ENCODE results near the gene PDLIM1. TPM values are rescaled to one million over a fixed set of nuclear protein-coding genes. Genes with fewer than 3 reads are reported as not detected.

PDLIM1 gene
- total RNA-seq, 1 experiment from 2014 or later = 115 TPM

DNA sequence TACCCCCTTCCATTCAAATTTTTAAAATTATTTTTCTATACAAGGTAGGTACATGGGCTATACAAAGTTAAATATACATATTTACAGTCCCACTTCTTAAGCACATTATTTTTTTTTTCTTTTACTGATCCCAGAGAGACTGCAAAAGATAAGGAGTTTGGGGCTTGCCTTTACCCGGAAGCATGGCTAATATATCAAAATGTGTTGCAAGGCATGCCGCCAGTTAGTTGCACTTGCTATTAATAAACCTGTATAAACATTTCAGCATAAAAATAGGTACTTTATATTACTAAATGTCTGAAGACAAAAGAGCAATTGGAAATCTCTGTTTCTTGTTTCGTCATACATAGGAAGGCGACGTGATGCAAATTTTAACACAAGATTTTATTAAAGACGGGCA, 21.5 kb upstream of the PDLIM1 start:
- no CpG with 5 or more reads among the region's 6 CpGs for WGBS (ENCODE audit: extremely low coverage, insufficient read length, low lambda C conversion rate)
- DNase-seq = no peak
- H3K4me1 ChIP-seq (ENCODE audit: insufficient read depth, low read length) = peaks cover 19% of the 10 kb centered on the region

More for the DNA sequence above, 21.5 kb upstream of the PDLIM1 start:
- Histone ChIP-seq H4K20me1 (ENCODE audit: control insufficient read depth, insufficient read depth, insufficient read length) (no peaks in the 10 kb centered on the region), H2BK120ac (ENCODE audit: low read depth, low read length, poor library complexity, severe bottlenecking) (no peak overlapping the region), H2BK12ac (ENCODE audit: insufficient read length, low read depth, low read length) (no peak overlapping the region), H2AFZ (ENCODE audit: low read length) (no peak overlapping the region), H3K23ac (ENCODE audit: insufficient read length, low read depth, low read length) (no peak overlapping the region), H4K5ac (ENCODE audit: insufficient read length, low read depth, low read length) (no peak overlapping the region), H3K27ac (ENCODE audit: insufficient read length, low read depth, low read length) (no peak overlapping the region), H3K9me3 (ENCODE audit: control insufficient read depth, low read depth, low read length) (no peaks in the 10 kb centered on the region), H4K91ac (ENCODE audit: insufficient read length, low read depth, low read length) (no peak overlapping the region), H2AK5ac (ENCODE audit: insufficient read length, low read length) (no peak overlapping the region), H3T11ph (ENCODE audit: low read length) (no peak overlapping the region), H3K79me1 (ENCODE audit: insufficient read depth, low read depth, low read length, poor library complexity, severe bottlenecking) (no peaks in the 10 kb centered on the region), H2BK5ac (ENCODE audit: insufficient read length, low read length) (no peak overlapping the region), H3K4ac (ENCODE audit: low read depth, low read length) (no peak overlapping the region), H3K18ac (ENCODE audit: insufficient read length, low read depth, low read length) (no peak overlapping the region), H3K4me2 (ENCODE audit: insufficient read depth, insufficient read length, low read length) (no peak overlapping the region), H2BK20ac (ENCODE audit: low read depth, low read length, poor library complexity, severe bottlenecking) (no peak overlapping the region), H3K27me3 (ENCODE audit: insufficient read depth, low read length) (no peaks in the 10 kb centered on the region), H3K14ac (ENCODE audit: insufficient read depth, low read length) (no peak overlapping the region), H3K9ac (ENCODE audit: extremely low read depth, insufficient read length, low read length) (no peak overlapping the region), H2BK15ac (ENCODE audit: low read depth, low read length) (no peak overlapping the region), H3K23me2 (ENCODE audit: insufficient read length, low read depth, low read length, poor library complexity, severe bottlenecking) (no peaks in the 10 kb centered on the region), H3K56ac (ENCODE audit: insufficient read length, low read depth, low read length) (no peak overlapping the region), H4K8ac (replicated peaks; ENCODE audit: insufficient read length, low read depth, low read length) (no peak overlapping the region), H3K79me2 (ENCODE audit: insufficient read depth, low read length) (no peaks in the 10 kb centered on the region)
- Mint-ChIP-seq H3K27ac (no peak overlapping the region), H3K27me3 (ENCODE audit: low read depth) (peaks cover 36% of the 10 kb centered on the region), H3K36me3 (ENCODE audit: insufficient read depth in 1 of 3, low read depth in 3 of 3) (peaks cover 0 to 4% (median 4%) of the 10 kb centered on the region in 3 experiments; a peak in 2 of 7 replicates), H3K9me3 (no peaks in the 10 kb centered on the region), H3K4me1 (peaks cover 54 to 60% of the 10 kb centered on the region in 2 experiments), H3K4me3 (no peak overlapping the region)
- TF ChIP-seq, protein P1, sequence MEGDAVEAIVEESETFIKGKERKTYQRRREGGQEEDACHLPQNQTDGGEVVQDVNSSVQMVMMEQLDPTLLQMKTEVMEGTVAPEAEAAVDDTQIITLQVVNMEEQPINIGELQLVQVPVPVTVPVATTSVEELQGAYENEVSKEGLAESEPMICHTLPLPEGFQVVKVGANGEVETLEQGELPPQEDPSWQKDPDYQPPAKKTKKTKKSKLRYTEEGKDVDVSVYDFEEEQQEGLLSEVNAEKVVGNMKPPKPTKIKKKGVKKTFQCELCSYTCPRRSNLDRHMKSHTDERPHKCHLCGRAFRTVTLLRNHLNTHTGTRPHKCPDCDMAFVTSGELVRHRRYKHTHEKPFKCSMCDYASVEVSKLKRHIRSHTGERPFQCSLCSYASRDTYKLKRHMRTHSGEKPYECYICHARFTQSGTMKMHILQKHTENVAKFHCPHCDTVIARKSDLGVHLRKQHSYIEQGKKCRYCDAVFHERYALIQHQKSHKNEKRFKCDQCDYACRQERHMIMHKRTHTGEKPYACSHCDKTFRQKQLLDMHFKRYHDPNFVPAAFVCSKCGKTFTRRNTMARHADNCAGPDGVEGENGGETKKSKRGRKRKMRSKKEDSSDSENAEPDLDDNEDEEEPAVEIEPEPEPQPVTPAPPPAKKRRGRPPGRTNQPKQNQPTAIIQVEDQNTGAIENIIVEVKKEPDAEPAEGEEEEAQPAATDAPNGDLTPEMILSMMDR (conservative IDR thresholded peaks at IDR 0.05) = no peak
